NCI-H526 (cell line): Measurements from ENCODE around the gene LRRC32.
A peak's percentile ranks its signal among the peaks of the same experiment; 100 is the strongest.

Experiments used
- DNase-seq, 2 experiments: peaks; one replicate each; lab custom pipeline; 2025; lab: John Stamatoyannopoulos, UW

The LRRC32 gene

GRCh38 chr11:76670485-76671236, at the start of gene LRRC32:
Gene LRRC32 (minus strand): TSS chr11:76670747. CDS start chr11:76665954, 4,793 bp downstream.
- peak in 1 of 2 experiments; percentile 45 for DNase-seq

GRCh38 chr11:76719686-76720085, 49.1 kb upstream of the LRRC32 start:
- DNase-seq: no peak

GRCh38 chr11:76719281-76719680, 48.7 kb upstream of the LRRC32 start:
- DNase-seq: no peak

GRCh38 chr11:76717816-76718215, 47.3 kb upstream of the LRRC32 start:
- DNase-seq: no peak

GRCh38 chr11:76717369-76717768, 46.8 kb upstream of the LRRC32 start:
- DNase-seq: no peak

GRCh38 chr11:76716268-76716667, 45.7 kb upstream of the LRRC32 start:
- no peak for DNase-seq

- no peak for DNase-seq
Measured at GRCh38 chr11:76714493-76714892, 43.9 kb upstream of the LRRC32 start.

- no peak for DNase-seq
Measured at GRCh38 chr11:76713499-76713898, 43.0 kb upstream of the LRRC32 start.

GRCh38 chr11:76712125-76712524, 41.6 kb upstream of the LRRC32 start:
- DNase-seq: no peak

GRCh38 chr11:76709756-76710155, 39.2 kb upstream of the LRRC32 start:
- no peak for DNase-seq

GRCh38 chr11:76708972-76709660, 38.6 kb upstream of the LRRC32 start:
- no peak for DNase-seq

- DNase-seq: no peak
Measured at GRCh38 chr11:76707293-76707825, 36.8 kb upstream of the LRRC32 start.

GRCh38 chr11:76706667-76707066, 36.1 kb upstream of the LRRC32 start:
- no peak for DNase-seq

GRCh38 chr11:76705826-76706225, 35.3 kb upstream of the LRRC32 start:
- DNase-seq: no peak

GRCh38 chr11:76704171-76704948, 33.8 kb upstream of the LRRC32 start:
- no peak for DNase-seq

GRCh38 chr11:76703707-76704106, 33.2 kb upstream of the LRRC32 start:
- DNase-seq: no peak

GRCh38 chr11:76702336-76703128, 32.0 kb upstream of the LRRC32 start:
- DNase-seq: no peak

GRCh38 chr11:76701294-76702040, 30.9 kb upstream of the LRRC32 start:
- no peak for DNase-seq

- no peak for DNase-seq
Measured at GRCh38 chr11:76700177-76701100, 29.9 kb upstream of the LRRC32 start.
